PC-9 (cell line): ENCODE measurements around the gene GNG13. TPM values are rescaled to one million over a fixed set of nuclear protein-coding genes. Genes with fewer than 3 reads are reported as not detected.

ENCODE experiments used
- BruUV-seq: library from RNA; stranded (reverse); fragments of 400-500 nt; replicated peaks from 2 replicates; lab custom pipeline; 2021; lab: Mats Ljungman, UMichigan
- CTCF ChIA-PET: fragments of 300-600 bp; sonication (Branson Sonifier 250); formaldehyde crosslinking; loops from one replicate; lab custom pipeline; 2022; ENCODE audit warnings: antibody characterized with exemption; lab: Charles Lee
- POLR2A ChIA-PET: fragments of 300-600 bp; sonication (Branson Sonifier 250); formaldehyde crosslinking; loops from one replicate; lab custom pipeline; 2022; ENCODE audit warnings: antibody characterized with exemption; ENCODE audit not compliant: unreplicated experiment; lab: Charles Lee
- DNase-seq, 2 experiments: peaks; one replicate each; pipeline versions ENCODE4 v3.0.0 to v3.0.0-alpha.2; 2015 to 2022; ENCODE audit warnings: mixed read lengths in 1 of 2
- H2AFZ ChIP-seq: fragments of 200-600 bp; sonication (generic); 2 replicates; pipeline ENCODE4 v1.8.1; 2017; ENCODE audit warnings: antibody characterized with exemption
- H3F3A ChIP-seq: fragments of 200-600 bp; sonication (generic); 2 replicates; pipeline ENCODE4 v1.8.1; 2017; ENCODE audit warnings: antibody characterized with exemption, mild to moderate bottlenecking, low read depth; ENCODE audit not compliant: insufficient read depth
- H3K27ac ChIP-seq: fragments of 200-600 bp; sonication (generic); 2 replicates; pipeline ENCODE4 v1.6.1; 2016; ENCODE audit warnings: mixed run types
- H3K27me3 ChIP-seq: fragments of 200-600 bp; sonication (generic); 2 replicates; pipeline ENCODE4 v1.6.1; 2016; ENCODE audit warnings: low read depth, mixed run types; ENCODE audit not compliant: insufficient read depth
- H3K36me3 ChIP-seq: fragments of 200-600 bp; sonication (generic); 2 replicates; pipeline ENCODE4 v1.6.1; 2016; ENCODE audit warnings: low read depth, mixed run types
- H3K4me1 ChIP-seq: fragments of 200-600 bp; sonication (generic); replicated peaks from 2 replicates; pipeline ENCODE4 v1.6.1; 2016; ENCODE audit warnings: mixed run types; ENCODE audit not compliant: insufficient read depth
- H3K4me2 ChIP-seq: fragments of 200-600 bp; sonication (generic); 2 replicates; pipeline ENCODE4 v1.6.1; 2017; ENCODE audit warnings: mixed run types
- H3K4me3 ChIP-seq: fragments of 200-600 bp; sonication (generic); 2 replicates; pipeline ENCODE4 v1.6.1; 2016; ENCODE audit warnings: mixed run types
- H3K79me2 ChIP-seq: fragments of 200-600 bp; sonication (generic); 2 replicates; pipeline ENCODE4 v1.6.1; 2017; ENCODE audit warnings: low read depth, mixed run types
- H3K9me2 ChIP-seq: fragments of 200-600 bp; sonication (generic); 2 replicates; pipeline ENCODE4 v1.8.1; 2017; ENCODE audit warnings: mild to moderate bottlenecking; ENCODE audit not compliant: insufficient read depth
- H3K9me3 ChIP-seq: fragments of 200-600 bp; sonication (generic); 2 replicates; pipeline ENCODE4 v1.8.1; 2016; ENCODE audit warnings: low read depth; ENCODE audit not compliant: insufficient read depth
- H4K20me1 ChIP-seq: fragments of 200-600 bp; sonication (generic); 2 replicates; pipeline ENCODE4 v1.8.1; 2017; ENCODE audit not compliant: insufficient read depth
- CTCF ChIP-seq: fragments of 200-600 bp; sonication (generic); conservative IDR thresholded peaks from 2 replicates; pipeline ENCODE4 v1.6.1; 2017; ENCODE audit warnings: mixed run types, antibody characterized with exemption, mild to moderate bottlenecking, moderate library complexity
- EZH2 ChIP-seq: fragments of 200-600 bp; sonication (generic); IDR thresholded peaks from 2 replicates; pipeline ENCODE4 v1.8.0; 2017; ENCODE audit warnings: antibody characterized with exemption, low read depth
- intact Hi-C: fragments of 100-400 bp; cut with micrococcal nuclease; formaldehyde crosslinking; loops from one replicate; pipeline ENCODE4 v1.10.0; 2022; ENCODE audit not compliant: unreplicated experiment
- total RNA-seq: library from RNA; stranded (reverse); gene quantifications from 2 replicates; pipeline ENCODE4 v1.2.3, GENCODE V29; 2021

The GNG13 gene
- total RNA-seq, 1 experiment from 2014 or later: not detected

- no TSS peak for BruUV-seq
- TF ChIP-seq EZH2 (no peak), CTCF (no peak)
- Histone ChIP-seq H4K20me1 (no peaks in the 10 kb centered on the region), H3K9me2 (no peaks in the 10 kb centered on the region), H3K4me2 (no peak overlapping the region), H3F3A (no peaks in the 10 kb centered on the region), H3K27me3 (peaks cover 95% of the 10 kb centered on the region), H3K9me3 (no peaks in the 10 kb centered on the region), H3K4me1 (no peaks in the 10 kb centered on the region), H3K79me2 (no peaks in the 10 kb centered on the region), H2AFZ (no peak overlapping the region), H3K4me3 (no peak overlapping the region), H3K36me3 (no peaks in the 10 kb centered on the region), H3K27ac (no peak overlapping the region)
- ChIA-PET CTCF (no interaction called here), POLR2A (no interaction called here)
- DNase-seq: no peak
- intact Hi-C loops: no loop called here
Measured at GRCh38 chr16:822909-823297, 22.4 kb upstream of the GNG13 start.

- CTCF ChIA-PET: no interaction called here
- Histone ChIP-seq H3K27me3 (peaks cover 90% of the 10 kb centered on the region), H2AFZ (no peak overlapping the region), H3F3A (no peaks in the 10 kb centered on the region), H3K4me1 (no peaks in the 10 kb centered on the region), H3K9me3 (no peaks in the 10 kb centered on the region), H3K79me2 (no peaks in the 10 kb centered on the region), H4K20me1 (no peaks in the 10 kb centered on the region), H3K4me2 (no peak overlapping the region), H3K9me2 (no peaks in the 10 kb centered on the region), H3K36me3 (no peaks in the 10 kb centered on the region), H3K4me3 (no peak overlapping the region), H3K27ac (no peak overlapping the region)
- no peak for DNase-seq
- no TSS peak for BruUV-seq
- POLR2A ChIA-PET: no interaction called here
- intact Hi-C loops: no loop called here
- no peak for TF ChIP-seq EZH2
- TF ChIP-seq CTCF: no peak
Measured at GRCh38 chr16:822174-822908, 21.8 kb upstream of the GNG13 start.

- H3K9me2 ChIP-seq: no peaks in the 10 kb centered on the region
- H3K9me3 ChIP-seq: no peaks in the 10 kb centered on the region
- no peak overlapping the region for H3K4me3 ChIP-seq
- H3K4me2 ChIP-seq: no peak overlapping the region
- no peaks in the 10 kb centered on the region for H3K79me2 ChIP-seq
- no peak overlapping the region for H2AFZ ChIP-seq
- no peaks in the 10 kb centered on the region for H3K4me1 ChIP-seq
- intact Hi-C loops: no loop called here
- no peak overlapping the region for H3K27ac ChIP-seq
- POLR2A ChIA-PET: interaction anchor here (0.5 kb wide), 1 partner anchor 69 kb away, joined by 3 read pairs; no protein-coding TSS in a partner anchor
- peaks cover 84% of the 10 kb centered on the region for H3K27me3 ChIP-seq
- CTCF ChIA-PET: no interaction called here
- no peak for DNase-seq
- H4K20me1 ChIP-seq: no peaks in the 10 kb centered on the region
- BruUV-seq: no TSS peak
- TF ChIP-seq CTCF (no peak), EZH2 (no peak)
- H3F3A ChIP-seq: no peaks in the 10 kb centered on the region
- no peaks in the 10 kb centered on the region for H3K36me3 ChIP-seq
Measured at GRCh38 chr16:821751-822150, 21.2 kb upstream of the GNG13 start.
